ENCODE measurements around the gene ANAPC7. TPM values are rescaled to one million over a fixed set of nuclear protein-coding genes. Genes with fewer than 3 reads are reported as not detected.
"Not testable (repeated sequence)": the region's sequence is repeated elsewhere in the genome, so short reads cannot be mapped to it uniquely, and the experiment has no call there.

The ANAPC7 gene
- total and polyA plus RNA-seq, 9 donors: 46.2 to 79.7 (median 53.6) TPM

GRCh38 chr12:110424237-110424636 lies 20.7 kb upstream of the ANAPC7 start:
- Histone ChIP-seq H3K27me3 (ENCODE audit: control insufficient read depth, insufficient read depth, low read length) (peaks cover 2% of the 10 kb centered on the region), H3K36me3 (ENCODE audit: control insufficient read depth, insufficient read depth, low read length) (no peaks in the 10 kb centered on the region), H3K9me3 (replicated peaks; ENCODE audit: control insufficient read depth, low read depth, low read length) (no peaks in the 10 kb centered on the region), H3K27ac (ENCODE audit: low read length) (no peak overlapping the region), H3K4me3 (ENCODE audit: low read length) (no peak overlapping the region), H3K4me1 (ENCODE audit: control insufficient read depth, insufficient read depth, low read length) (no peaks in the 10 kb centered on the region)
- 86% methylated on average over 3 of the region's 3 CpGs for WGBS (ENCODE audit: insufficient coverage)
- DNase-seq: no peak

DNA sequence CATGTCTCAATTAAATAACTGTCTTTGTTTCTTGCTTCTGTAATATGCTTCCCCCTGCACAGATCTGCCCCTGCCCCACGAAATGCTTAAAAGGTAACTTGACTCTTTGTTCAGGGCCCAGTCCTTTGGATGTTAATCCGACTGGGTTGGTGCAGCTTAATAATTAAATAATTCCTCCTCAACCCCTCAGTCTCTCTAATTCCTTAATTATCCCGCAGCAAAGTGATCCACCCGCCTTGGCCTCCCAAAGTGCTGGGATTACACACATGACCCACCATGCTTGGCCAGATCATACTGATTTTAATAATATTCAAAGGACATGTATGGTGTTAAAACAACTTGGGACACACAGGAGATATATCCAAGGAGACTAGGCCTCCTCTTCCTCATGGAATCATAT lies 18.2 kb upstream of the ANAPC7 start:
- Histone ChIP-seq H3K27ac (ENCODE audit: low read length) (peak overlapping the region; percentile 4), H3K4me3 (ENCODE audit: low read length) (no peak overlapping the region)
- WGBS (ENCODE audit: insufficient coverage): 60% methylated on average over 1 of the region's 4 CpGs

GRCh38 chr12:110421159-110421661 lies 17.7 kb upstream of the ANAPC7 start:
- Histone ChIP-seq H3K27ac (ENCODE audit: low read length) (no peak overlapping the region), H3K9me3 (replicated peaks; ENCODE audit: control insufficient read depth, low read depth, low read length) (no peaks in the 10 kb centered on the region), H3K4me1 (ENCODE audit: control insufficient read depth, insufficient read depth, low read length) (no peaks in the 10 kb centered on the region), H3K36me3 (ENCODE audit: control insufficient read depth, insufficient read depth, low read length) (no peaks in the 10 kb centered on the region), H3K27me3 (ENCODE audit: control insufficient read depth, insufficient read depth, low read length) (peaks cover 2% of the 10 kb centered on the region), H3K4me3 (ENCODE audit: low read length) (no peak overlapping the region)
- WGBS (ENCODE audit: insufficient coverage): no CpG with 5 or more reads among the region's 3 CpGs
- no peak for DNase-seq

More for the DNA sequence above, 18.2 kb upstream of the ANAPC7 start:
- no peak for DNase-seq
- Histone ChIP-seq H3K9me3 (replicated peaks; ENCODE audit: control insufficient read depth, low read depth, low read length) (no peaks in the 10 kb centered on the region), H3K27me3 (ENCODE audit: control insufficient read depth, insufficient read depth, low read length) (peaks cover 2% of the 10 kb centered on the region), H3K4me1 (ENCODE audit: control insufficient read depth, insufficient read depth, low read length) (no peaks in the 10 kb centered on the region), H3K36me3 (ENCODE audit: control insufficient read depth, insufficient read depth, low read length) (no peaks in the 10 kb centered on the region)

- not testable (repeated sequence) for DNase-seq; H3K4me1 ChIP-seq (ENCODE audit: control insufficient read depth, insufficient read depth, low read length); H3K27me3 ChIP-seq (ENCODE audit: control insufficient read depth, insufficient read depth, low read length); H3K27ac ChIP-seq (ENCODE audit: low read length); H3K36me3 ChIP-seq (ENCODE audit: control insufficient read depth, insufficient read depth, low read length); H3K9me3 ChIP-seq (replicated peaks; ENCODE audit: control insufficient read depth, low read depth, low read length); H3K4me3 ChIP-seq (ENCODE audit: low read length)
- WGBS (ENCODE audit: insufficient coverage): no CpG with 5 or more reads among the region's 1 CpG
Observed at GRCh38 chr12:110420644-110421043, 17.1 kb upstream of the ANAPC7 start.

DNA sequence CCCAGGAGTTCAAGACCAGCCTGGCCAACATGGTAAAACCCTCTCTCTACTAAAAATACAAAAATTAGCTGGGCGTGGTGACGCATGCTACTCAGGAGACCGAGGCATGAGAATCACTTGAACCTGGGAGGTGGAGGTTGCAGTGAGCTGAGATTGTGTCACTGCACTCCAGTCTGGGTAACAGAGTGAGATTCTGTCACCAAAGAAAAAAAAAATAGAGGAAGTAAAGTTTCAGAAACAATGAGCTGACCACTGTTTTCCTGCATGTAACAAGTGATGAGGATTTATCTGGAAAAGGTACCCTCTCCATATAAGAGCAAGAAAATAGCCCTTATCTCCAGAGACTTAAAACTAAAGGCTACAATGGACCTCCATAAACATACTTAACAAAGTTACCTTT lies 13.6 kb upstream of the ANAPC7 start:
- not testable (repeated sequence) for H3K4me3 ChIP-seq (ENCODE audit: low read length); H3K27ac ChIP-seq (ENCODE audit: low read length); H3K36me3 ChIP-seq (ENCODE audit: control insufficient read depth, insufficient read depth, low read length); H3K4me1 ChIP-seq (ENCODE audit: control insufficient read depth, insufficient read depth, low read length); H3K9me3 ChIP-seq (replicated peaks; ENCODE audit: control insufficient read depth, low read depth, low read length); H3K27me3 ChIP-seq (ENCODE audit: control insufficient read depth, insufficient read depth, low read length); DNase-seq
- WGBS (ENCODE audit: insufficient coverage): 33% methylated on average over 1 of the region's 3 CpGs

DNA sequence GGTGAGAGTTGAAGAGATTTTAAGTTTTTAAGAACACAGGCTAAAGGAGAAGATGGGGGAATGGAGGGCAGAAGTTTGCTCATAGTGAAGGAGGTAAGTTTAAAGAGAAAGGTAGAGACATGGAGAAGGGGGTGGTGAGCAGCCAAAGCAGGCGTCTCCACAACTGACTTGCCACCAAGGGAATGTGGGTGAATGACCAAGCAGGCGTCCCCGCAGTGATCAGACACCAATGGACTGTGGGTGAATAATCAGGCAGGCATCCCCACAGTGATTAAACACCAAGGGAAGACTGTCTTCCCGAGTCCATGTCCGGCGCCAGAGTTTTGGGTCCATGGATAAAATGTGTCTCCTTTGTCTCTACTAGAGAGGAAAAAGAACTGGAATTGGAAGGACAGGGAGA lies 6.6 kb upstream of the ANAPC7 start:
- H3K27ac ChIP-seq (ENCODE audit: low read length); H3K4me3 ChIP-seq (ENCODE audit: low read length); H3K27me3 ChIP-seq (ENCODE audit: control insufficient read depth, insufficient read depth, low read length); H3K9me3 ChIP-seq (replicated peaks; ENCODE audit: control insufficient read depth, low read depth, low read length); H3K36me3 ChIP-seq (ENCODE audit: control insufficient read depth, insufficient read depth, low read length); DNase-seq; H3K4me1 ChIP-seq (ENCODE audit: control insufficient read depth, insufficient read depth, low read length): not testable (repeated sequence)
- 97% methylated on average over 5 of the region's 6 CpGs for WGBS (ENCODE audit: insufficient coverage)

DNA sequence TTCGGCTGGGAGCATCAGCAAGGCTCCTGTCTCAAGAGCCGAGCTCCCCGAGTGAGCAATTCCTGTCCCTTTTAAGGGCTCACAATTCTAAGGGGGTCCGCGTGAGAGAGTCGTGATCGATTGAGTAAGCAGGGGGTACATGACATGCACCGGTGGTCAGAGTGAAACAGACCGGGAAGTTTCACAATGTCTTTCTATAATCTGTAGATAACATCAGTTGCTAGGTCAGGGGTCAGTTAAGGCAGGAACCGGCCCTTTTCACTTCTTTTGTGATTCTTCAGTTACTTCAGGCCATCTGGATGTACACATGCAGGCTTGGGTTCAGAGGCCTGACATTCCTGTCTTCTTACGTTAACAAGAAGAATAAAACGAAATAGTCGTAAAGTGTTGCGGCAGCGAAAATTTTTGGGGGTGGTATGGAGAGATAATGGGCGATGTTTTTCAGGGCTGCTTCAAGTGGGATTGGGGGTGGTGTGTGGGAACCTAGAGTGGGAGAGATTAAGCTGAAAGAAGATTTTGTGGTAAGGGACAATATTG lies 1.7 kb upstream of the ANAPC7 start:
- H3K9me3 ChIP-seq (replicated peaks; ENCODE audit: control insufficient read depth, low read depth, low read length); H3K27me3 ChIP-seq (ENCODE audit: control insufficient read depth, insufficient read depth, low read length); H3K4me3 ChIP-seq (ENCODE audit: low read length); H3K27ac ChIP-seq (ENCODE audit: low read length); DNase-seq: not testable (repeated sequence)
- peaks cover 12% of the 10 kb centered on the region for H3K36me3 ChIP-seq (ENCODE audit: control insufficient read depth, insufficient read depth, low read length)
- peaks cover 12% of the 10 kb centered on the region for H3K4me1 ChIP-seq (ENCODE audit: control insufficient read depth, insufficient read depth, low read length)
- 89% methylated on average over 11 of the region's 16 CpGs for whole genome bisulfite sequencing (ENCODE audit: insufficient coverage)

DNA sequence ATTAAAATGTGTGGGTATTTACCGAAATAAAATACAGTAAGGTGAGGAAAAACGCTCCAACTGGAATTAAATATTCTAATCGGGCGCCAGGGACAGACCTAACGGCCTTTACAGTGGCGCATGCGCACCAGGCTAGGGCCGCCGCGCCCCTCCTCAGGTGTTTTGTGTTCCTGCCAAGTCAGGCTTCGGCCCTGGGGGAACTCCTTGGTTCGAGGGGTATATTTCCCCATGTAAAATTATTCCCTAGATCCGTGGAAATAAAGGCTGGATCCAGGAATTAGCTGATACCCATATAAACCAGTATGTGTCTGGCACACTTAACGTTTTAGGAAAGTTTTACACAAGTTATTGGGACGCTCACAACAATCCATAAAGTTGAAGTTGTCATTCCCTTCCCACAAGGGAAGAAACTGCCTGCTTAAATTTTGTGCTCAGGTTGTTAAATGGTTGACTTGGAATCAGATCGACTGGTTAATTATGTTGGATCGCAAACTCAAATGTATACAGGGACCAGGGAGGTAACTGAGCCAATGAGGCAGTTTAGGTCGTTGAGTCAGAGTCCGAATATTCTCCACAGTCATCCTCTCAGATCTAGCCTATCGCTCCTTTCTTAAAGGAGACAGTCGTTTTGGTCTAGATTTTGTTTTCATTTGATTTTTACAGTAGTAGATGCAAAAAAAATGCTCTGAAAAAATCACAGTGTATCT lies 621 bp upstream of the ANAPC7 start:
- Histone ChIP-seq H3K9me3 (replicated peaks; ENCODE audit: control insufficient read depth, low read depth, low read length) (no peaks in the 10 kb centered on the region), H3K27me3 (ENCODE audit: control insufficient read depth, insufficient read depth, low read length) (no peaks in the 10 kb centered on the region), H3K4me3 (ENCODE audit: low read length) (peak overlapping the region; percentile 98), H3K27ac (ENCODE audit: low read length) (peak overlapping the region; percentile 91), H3K4me1 (ENCODE audit: control insufficient read depth, insufficient read depth, low read length) (peaks cover 12% of the 10 kb centered on the region), H3K36me3 (ENCODE audit: control insufficient read depth, insufficient read depth, low read length) (peaks cover 16% of the 10 kb centered on the region)
- DNase-seq: peak; percentile 83
- 10% methylated on average over 8 of the region's 21 CpGs for WGBS (ENCODE audit: insufficient coverage)

DNA sequence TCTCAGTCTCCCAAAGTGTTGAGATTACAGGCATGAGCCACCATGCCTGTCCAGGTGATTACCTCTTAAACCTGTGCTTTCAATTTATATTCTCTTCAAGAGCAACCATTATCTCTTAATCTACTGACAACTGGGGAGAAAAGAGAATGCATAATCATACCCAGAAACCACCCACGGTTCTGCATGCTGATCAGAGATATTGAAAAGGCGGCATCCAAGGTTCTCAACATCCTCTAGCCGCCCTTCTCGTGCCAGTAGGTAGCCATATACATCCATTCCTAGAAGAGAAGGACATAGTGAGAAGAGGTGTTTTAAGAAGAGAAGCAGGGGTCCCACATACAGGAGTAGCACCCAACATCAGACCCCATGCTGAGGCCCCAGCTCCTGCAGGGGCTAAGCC lies 20.8 kb downstream of the ANAPC7 start:
- no peaks in the 10 kb centered on the region for H3K9me3 ChIP-seq (replicated peaks; ENCODE audit: control insufficient read depth, low read depth, low read length)
- DNase-seq: no peak
- H3K27me3 ChIP-seq (ENCODE audit: control insufficient read depth, insufficient read depth, low read length): no peaks in the 10 kb centered on the region
- H3K27ac ChIP-seq (ENCODE audit: low read length): no peak overlapping the region
- H3K4me3 ChIP-seq (ENCODE audit: low read length): no peak overlapping the region
- H3K4me1 ChIP-seq (ENCODE audit: control insufficient read depth, insufficient read depth, low read length): peaks cover 1% of the 10 kb centered on the region
- peaks cover 67% of the 10 kb centered on the region for H3K36me3 ChIP-seq (ENCODE audit: control insufficient read depth, insufficient read depth, low read length)
- WGBS (ENCODE audit: insufficient coverage): no CpG with 5 or more reads among the region's 4 CpGs

DNA sequence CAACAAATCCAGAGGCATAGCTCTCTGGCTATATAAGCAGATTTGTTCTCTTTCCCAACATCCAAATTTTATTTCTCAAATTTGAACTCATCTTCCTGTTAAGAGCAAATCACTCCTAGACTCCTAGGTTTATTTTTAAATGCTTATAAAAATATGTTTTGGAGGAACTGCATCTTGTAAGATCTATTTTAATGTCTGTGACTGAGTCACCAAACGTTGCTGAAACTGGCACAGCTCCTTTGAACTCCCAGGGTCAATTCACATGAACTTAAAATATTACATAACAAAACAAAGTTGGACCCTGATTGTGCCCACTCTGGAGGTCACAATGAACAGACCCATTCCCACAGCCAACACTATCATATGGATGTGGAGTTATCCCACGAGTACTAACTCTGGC lies 23.9 kb downstream of the ANAPC7 start:
- H3K27ac ChIP-seq (ENCODE audit: low read length): peak overlapping the region; percentile 13
- no peaks in the 10 kb centered on the region for H3K27me3 ChIP-seq (ENCODE audit: control insufficient read depth, insufficient read depth, low read length)
- peaks cover 68% of the 10 kb centered on the region for H3K36me3 ChIP-seq (ENCODE audit: control insufficient read depth, insufficient read depth, low read length)
- H3K4me1 ChIP-seq (ENCODE audit: control insufficient read depth, insufficient read depth, low read length): peaks cover 12% of the 10 kb centered on the region
- WGBS (ENCODE audit: insufficient coverage): no CpG with 5 or more reads among the region's 2 CpGs
- no peaks in the 10 kb centered on the region for H3K9me3 ChIP-seq (replicated peaks; ENCODE audit: control insufficient read depth, low read depth, low read length)
- DNase-seq: no peak
- H3K4me3 ChIP-seq (ENCODE audit: low read length): no peak overlapping the region

Measured in muscle of leg (tissue), 11 donors.